Smooth muscle cell of the brain vasculature (primary cell): ENCODE results near the gene GALP.
"Not testable (repeated sequence)": the region's sequence is repeated elsewhere in the genome, so short reads cannot be mapped to it uniquely, and the experiment has no call there.

Experiments
- DNase-seq: peaks from one replicate; pipeline ENCODE4 v3.0.0-alpha.2; 2012; ENCODE audit warnings: low read depth, low spot score

Gene GALP

DNA sequence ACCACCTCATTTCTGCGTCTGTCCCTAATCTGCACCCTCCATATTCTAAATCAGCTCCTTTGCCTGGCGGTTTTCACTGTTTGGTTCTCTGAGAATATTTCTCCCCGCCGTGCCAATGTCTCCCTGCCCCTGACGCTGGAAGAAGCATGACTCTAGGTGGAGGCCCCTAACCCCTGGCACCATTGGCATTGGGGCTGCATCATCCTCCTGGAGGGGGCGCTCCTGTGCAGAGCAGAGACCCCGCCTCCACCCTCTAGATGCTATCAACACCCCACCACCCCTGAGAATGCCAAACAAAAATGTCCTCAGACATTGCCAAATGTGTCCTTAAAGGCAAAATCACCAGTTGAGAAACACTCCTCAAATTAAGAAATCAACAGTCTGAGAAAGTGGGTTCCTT, 15.3 kb downstream of the GALP start:
- no peak for DNase-seq

DNA sequence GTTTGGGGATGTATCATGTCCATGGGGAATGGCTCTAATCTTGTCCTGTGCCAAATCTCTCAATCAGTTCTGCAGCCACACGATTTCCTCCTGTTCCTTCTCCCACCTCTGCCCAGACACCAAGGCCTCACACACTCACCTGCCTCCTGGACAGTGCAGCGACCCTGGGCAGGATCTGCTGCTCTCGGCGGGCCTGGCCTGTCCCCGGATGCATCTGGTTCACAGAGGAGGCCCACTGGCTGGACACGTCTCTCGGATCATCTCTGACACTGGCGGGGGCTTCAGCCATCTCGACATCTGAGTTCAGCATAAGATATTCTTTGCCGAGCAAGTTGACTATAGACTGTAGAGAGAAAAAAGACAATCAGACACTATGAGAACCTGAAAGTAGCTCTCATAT, 15.9 kb downstream of the GALP start:
- no peak for DNase-seq

DNA sequence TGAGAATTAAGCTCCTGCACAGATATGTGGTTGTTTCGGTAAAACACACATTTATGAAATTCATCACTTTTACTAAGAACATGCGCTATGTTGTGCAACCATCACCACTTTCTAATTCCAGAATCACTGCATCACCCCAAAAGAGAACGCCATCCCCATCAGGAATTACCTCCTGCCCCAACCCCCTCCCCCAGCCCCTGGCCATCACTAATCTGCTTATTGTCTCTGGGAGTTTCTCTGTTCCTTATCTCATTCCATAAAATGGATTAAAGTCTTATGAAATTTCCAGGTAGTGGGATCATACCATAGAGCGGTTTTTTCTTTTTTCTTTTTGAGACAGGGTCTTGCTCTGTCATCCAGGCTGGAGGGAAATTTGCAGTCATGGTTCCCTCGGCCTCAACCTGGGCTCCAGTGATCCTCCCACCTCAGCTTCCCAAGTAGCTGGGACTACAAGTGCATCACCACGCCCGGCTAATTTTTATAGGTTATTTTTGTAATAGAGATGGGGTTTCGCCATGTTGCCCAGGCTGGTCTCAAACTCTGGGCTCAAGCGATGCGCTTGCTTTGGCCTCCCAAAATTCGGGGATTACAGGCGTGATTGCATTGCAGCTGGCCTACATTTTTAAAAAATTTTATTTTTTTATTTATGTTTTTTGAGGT, 18.3 kb downstream of the GALP start:
- no peak for DNase-seq

DNA sequence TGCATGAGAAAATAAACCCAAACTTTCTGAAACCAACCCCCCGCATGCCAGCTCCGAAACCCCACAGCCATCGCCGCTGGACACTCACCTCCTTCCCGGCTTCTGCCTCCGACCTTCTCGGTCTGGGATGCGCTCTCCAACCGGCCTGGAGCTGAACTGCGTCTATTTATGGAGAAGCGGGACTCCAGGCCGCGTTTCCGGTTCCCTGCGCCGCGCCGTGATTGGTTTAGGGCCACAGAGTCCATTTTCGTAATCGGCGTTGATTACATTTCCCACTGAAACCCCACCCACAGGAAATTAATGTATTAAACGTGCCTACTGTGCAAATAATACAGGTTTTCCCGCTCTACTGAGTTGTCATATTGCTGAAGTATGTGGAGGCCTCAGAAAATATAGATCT, 21.8 kb downstream of the GALP start, which contains the start of gene ZSCAN5B:
Gene ZSCAN5B, minus strand, starts transcription at position 138 of the 400 bp plus-strand sequence. CDS start 4,731 bp downstream, outside the sequence.
- DNase-seq = not testable (repeated sequence)

DNA sequence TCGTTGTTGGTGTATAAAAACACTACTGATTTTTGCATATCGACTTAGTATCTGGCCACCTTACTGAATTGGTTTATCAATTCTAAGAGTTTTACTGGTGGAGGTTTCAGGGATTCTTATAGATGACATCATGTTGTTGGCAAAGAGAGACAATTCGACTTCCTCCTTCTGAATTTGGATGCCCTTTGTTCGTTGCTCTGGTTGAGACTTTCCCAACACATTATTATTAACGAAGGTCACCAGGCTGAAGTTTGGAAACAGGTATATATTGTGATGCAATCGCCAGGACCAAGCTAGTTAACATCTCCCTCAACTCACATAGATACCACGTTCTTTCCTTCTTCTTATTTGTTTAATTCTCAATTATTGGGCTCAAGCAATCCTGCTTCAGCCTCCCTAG, 23.9 kb downstream of the GALP start:
- no peak for DNase-seq

DNA sequence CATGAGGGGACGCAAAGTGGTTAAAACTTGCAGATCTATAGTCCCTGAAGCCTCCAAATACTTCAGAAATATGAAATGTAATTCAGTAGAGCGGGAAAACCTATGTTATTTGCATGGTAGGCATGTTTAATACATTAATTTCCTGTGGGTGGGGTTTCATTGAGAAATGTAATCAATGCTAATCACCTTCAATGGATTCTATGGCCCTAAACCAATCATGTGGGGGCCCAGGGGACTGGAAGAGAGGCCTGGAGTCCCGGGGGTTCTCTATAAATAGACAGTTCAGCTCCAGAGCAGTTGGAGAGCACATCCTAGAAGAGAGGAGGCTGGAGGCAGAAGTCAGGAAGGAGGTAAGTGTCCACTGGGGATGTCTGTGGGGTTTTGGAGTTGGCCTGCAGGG, 26.2 kb downstream of the GALP start, which contains the start of gene ZSCAN5C:
Gene ZSCAN5C, plus strand, starts transcription at position 301 of the 400 bp plus-strand sequence. CDS start 3,641 bp downstream, outside the sequence.
- no peak for DNase-seq

DNA sequence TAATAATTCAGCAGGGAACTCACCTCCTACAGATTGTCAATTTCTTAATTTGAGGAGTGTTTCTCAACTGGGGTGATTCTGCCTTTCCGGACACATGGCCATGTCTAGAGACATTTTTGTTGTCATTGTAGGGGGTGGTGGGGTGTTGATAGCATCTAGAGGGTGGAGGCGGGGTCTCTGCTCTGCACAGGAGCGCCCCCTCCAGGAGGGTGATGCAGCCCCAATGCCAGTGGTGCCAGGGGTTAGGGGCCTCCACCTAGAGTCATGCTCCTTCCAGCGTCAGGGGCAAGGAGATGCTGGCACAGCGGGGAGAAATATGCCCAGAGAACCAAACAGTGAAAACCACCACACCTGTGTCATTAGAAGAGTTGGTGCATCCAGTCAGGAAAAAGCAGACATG, 31.8 kb downstream of the GALP start:
- not testable (repeated sequence) for DNase-seq

DNA sequence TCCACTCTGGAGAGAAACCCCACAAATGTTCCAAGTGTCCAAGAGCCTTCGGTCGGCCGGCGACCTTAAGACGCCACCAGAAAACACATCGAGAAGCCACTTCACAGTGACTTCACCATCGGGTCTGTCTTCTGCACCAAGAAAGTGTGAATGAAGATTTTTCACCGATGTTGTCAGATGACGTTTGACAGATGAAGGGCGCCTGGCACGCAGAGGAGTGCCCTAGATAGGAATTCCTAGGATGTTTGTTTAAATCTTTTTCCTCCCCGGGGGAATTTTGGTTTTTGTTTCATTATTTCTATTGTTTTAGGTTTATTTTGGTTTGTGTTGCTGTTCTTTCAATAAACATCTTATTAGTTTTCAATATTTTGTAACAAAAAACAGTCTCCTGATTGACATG, 33.3 kb downstream of the GALP start:
- DNase-seq = no peak

DNA sequence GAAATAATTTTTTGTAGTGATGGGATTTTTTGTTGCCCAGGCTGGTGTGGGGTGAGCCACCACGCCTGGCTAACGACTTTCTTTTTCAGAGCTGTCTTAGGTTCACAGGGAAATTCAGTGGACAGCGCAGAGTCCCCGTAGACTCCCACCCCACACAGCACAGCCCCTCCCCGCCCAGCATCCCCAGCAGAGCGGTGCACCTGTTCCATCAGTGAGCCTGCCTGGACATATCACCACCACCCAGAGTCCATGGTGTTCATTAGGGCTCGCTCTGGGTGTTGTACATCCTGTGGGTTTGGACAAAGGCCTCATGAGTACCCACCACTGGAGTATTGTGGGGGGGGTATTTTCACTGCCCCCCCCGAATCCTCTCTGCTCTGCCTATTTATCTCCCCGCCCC, 34.2 kb downstream of the GALP start:
- DNase-seq = not testable (repeated sequence)

DNA sequence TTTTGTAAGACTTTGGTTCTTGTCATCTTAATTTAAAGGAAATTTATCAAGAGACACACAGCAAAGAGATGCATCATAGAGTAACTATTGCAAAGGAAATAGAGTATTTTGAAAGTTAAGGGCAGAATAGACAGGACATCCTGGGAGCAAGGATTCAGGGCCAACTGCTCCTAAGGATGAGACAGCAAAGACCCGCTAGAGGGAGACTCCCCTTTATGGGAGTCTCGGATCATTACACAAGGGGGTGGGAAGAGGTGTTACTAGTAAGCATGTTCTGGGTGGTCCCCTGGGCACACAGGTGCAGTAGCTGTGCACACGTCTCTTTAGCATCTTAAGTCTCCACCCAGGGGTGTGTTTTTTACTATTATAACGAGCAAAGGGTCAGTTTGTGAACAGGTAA, 35.9 kb downstream of the GALP start:
- no peak for DNase-seq

DNA sequence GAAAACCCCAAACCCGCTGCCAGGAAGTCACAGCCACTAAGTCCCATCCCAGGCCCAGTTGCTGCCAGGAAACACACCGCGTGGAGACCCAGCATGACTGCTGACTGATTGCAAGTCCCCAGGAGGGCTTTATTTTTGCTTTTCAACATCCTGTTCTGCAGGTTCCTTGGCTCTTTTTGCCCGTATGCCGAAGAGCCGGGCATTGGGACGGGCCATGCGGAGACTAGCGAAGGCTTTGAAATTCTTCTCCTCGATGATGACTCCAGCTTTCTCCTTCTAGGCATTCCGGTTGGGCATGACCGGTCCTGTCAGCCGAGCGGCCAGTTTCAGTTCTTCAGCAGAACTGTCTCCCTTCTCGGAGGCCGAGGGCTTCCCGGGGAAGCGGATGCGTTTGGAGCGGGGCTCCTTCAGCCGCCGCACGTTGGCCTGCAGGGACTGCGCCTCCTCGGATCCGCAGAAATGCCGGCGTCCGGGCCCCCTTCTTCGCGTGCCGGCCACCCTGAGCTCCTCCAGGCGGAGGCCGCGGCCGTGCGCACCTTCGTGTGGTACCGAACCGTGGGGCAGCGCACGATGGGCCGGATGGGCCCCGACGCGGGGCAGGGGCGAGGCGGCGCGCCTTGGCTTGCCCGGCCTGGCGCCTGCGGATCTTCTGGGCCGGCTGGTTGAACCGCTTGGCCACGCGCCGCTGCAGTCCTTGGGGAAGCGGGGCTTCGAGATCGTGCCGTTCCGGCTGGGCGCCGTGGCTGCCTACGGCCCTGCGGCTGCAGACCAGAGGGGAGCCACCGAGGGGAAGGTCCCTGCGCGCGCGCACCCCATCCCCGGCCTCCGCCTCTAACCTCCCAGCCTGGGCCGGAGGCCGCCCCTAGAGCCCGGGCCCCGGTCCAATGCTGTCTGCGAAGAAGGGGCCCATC, 41.5 kb downstream of the GALP start:
- DNase-seq = no peak

DNA sequence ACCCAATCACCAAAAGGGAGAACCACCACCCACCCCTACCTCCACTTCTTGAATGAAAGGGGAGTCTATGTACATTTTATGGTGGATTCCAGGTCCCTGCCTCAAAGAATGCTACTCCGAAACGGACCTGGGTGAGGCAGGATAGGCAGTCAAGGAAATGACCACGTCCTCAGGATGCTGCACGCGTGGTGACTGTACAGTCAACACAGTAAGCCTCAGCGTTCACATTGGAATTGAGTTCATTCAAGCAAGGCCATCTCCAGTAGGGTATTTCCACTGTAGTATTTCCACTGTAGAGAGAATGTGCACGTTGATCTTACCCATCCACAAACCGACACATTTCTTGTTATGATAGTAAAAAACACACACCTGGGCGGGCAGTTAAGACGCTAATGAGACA, 43.2 kb downstream of the GALP start:
- no peak for DNase-seq

DNA sequence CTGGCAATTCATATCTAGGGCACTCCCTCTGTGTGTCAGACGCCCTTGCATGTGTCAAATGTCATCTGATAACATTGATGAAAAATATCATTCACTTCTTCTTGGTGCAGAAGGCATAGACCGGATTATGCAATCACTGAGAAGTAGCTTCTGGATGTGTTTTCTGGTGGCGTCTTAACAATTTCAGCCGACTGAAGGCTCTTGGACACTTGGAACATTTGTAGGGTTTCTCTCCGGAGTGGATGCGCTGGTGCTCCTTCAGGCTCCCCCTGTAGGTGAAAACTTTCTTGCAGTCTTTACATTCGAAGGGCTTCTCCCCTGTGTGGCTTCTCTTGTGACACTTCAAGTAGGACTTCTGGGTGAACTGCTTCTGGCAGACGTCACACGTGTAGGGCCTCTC, 45.6 kb downstream of the GALP start:
- DNase-seq = not testable (repeated sequence)

DNA sequence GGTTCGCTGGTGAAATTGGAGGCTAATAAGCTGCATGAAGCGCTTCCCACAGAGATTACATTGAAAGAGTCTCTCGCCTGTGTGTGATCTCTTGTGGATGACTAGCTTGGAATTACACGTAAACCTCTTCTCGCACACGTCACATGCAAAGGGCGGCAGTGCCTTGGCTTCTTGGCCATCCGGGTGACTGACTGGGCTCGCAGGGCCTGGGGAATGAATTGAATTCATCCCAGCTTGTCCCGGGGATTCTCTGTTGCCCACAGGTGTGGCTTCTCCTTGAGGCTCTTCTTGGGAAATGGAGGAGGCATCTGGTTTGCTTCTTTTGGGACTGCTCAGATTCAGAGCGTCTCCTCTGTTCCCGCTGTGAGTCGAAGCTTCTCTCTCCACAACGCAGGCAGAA, 46.0 kb downstream of the GALP start:
- DNase-seq = no peak

DNA sequence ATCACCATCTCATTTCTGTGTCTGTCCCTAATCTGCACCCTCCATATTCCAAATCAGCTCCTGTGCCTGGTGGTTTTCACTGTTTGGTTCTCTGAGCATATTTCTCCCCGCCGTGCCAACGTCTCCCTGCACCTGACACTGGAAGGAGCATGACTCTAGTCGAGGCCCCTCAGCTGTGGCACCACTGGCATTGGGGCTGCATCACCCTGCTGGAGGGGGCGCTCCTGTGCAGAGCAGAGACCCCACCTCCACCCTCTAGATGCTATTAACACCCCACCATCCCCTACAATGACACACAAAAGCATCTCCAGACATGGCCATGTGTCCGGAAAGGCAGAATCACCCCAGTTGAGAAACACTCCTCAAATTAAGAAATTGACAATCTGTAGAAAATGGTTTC, 47.1 kb downstream of the GALP start:
- DNase-seq = no peak

DNA sequence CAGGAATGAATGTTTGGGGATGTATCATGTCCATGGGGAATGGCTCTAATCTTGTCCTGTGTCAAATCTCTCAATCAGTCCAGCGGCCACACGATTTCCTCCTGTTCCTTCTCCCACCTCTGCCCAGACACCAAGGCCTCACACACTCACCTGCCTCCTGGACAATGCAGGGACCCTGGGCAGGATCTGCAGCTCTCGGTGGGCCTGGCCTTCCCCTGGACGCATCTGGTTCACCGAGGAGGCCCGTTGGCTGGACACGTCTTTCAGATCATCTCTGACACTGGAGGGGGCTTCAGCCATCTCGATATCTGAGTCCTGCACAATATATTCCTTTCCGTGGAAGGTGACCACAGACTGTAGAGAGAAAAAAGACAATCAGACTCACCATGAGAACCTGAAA, 47.7 kb downstream of the GALP start:
- DNase-seq = no peak
